GM21576 (cell line): Measurements from ENCODE around the gene CHST2.
A peak's percentile ranks its signal among the peaks of the same experiment; 100 is the strongest.

ENCODE experiments used
- ATAC-seq: cut with Tn5 transposase; IDR thresholded peaks from one replicate; pipeline ENCODE4 v1.9.1; 2021; ENCODE audit warnings: mild to moderate bottlenecking, moderate library complexity; ENCODE audit not compliant: unreplicated experiment

The CHST2 gene

DNA sequence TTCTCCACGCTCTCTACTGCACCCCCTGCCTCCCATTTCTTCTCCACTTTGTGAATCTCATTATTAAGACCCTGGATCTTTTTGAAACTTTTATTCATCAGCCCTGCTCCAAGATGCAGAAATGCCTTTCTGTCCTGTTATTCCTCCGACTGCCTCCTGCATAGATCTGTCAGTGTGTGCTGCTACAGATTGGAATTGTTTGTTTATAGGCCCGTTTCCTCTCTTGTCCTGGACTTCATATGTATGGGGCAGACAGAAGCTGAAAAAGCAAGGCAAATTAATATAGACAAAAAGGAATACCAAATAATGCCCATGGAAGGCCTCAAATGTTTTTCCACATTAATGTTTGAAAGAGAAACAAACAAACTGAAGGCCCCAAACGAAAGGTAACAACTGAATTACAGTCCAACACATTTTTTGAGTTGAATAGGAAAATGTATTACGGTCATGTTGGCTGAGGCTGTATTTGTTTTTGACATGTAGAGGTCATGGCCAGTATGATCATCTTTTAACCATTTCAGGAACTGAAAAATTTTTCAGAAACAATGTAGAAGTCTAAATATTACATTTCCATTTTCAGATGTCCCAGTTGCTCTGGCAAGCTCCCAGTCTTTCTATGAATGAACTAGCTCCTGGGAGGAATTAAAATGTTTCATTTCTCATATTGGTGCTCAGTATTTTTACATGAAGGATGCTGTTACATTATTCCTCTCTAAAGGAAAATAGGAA is 8.8 kb downstream of the CHST2 start:
- ATAC-seq: no peak

- ATAC-seq: no peak
Observed at GRCh38 chr3:143132246-143132980, 12.8 kb downstream of the CHST2 start.

DNA sequence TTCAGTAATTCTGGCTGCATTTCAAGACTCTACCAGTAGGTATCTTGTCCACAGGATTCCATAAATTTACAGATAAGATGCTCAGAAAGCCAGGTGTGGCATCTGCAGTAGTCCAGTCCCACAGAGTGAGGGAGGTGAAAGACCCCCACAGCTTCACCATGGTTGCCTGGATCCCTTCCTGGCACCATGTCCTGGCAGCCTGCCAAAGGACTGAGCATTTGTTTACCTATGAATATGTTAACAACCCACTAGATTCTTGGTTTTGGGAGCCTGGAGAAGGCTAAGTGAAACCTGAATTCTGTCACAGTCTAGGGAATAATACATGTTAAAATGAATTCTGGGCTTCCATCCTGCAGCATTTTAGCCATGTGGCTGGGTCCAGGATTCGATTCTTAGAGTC is 14.9 kb downstream of the CHST2 start:
- no peak for ATAC-seq

- no peak for ATAC-seq
Observed at GRCh38 chr3:143135150-143135549, 15.6 kb downstream of the CHST2 start.

DNA sequence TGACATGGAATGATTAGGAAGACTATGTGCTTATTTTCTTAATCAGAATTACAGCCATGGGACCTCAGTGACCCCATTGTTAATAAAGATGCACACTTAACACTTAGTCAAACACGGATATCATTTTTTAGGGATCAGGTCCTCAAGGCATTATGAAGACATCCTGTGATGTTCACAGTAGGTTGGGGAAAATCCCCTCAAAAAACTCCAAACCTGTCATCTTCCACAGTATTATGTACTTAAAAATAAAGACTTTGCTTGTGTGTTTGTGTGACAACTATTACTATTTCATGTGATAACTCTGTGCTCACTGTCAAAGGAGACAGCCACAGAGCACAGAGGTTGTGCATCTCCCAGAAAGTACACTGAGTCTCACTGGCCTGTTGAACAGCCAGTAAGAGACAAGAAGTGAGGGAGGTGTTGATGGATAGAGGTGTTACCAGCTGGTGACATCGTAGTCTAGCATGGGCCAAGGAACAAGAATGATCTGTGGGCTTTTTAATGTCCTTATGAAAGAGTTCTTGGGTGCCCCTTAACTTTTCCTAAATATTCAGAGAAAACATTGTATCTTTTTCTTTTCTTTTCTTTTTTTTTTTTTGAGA is 18.0 kb downstream of the CHST2 start:
- no peak for ATAC-seq

DNA sequence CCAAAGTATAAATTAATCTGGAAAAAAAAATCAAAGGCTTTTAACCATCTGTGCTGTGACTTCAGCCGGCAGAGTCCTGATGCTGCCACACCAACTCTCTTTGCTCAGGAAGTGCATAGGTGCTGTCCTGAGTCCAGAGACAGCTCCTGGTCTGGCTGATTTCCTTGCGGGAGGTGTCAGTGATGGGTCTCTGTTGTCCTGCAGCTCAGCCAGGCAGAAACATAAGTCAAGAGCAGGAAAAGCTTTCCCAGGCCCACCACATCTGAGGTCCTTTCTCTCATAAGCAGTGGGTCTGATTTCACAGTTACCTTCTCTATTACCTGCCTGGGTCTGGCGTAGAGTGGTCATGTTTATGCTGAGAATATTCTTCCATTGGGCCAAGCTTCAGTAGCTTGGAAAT is 19.4 kb downstream of the CHST2 start:
- no peak for ATAC-seq

DNA sequence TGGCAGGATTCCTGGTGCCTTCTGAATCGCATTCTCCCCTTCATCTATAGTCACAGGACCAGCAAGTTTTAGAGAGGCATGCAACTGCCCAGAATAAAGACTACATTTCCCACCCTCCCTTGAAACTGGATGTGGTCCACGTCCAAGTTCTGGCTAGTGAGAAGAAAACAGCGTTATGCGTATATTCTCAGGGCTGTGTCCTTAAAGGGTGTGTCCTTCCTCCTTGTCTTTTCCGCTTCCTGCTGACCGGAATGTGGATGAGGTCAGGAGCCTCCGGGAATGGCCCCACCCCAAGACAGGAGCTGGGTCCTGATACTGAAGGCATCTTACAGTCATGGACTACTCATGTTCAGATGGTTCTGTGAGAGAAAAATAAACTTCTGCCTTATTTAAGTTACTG is 20.2 kb downstream of the CHST2 start:
- ATAC-seq: no peak

DNA sequence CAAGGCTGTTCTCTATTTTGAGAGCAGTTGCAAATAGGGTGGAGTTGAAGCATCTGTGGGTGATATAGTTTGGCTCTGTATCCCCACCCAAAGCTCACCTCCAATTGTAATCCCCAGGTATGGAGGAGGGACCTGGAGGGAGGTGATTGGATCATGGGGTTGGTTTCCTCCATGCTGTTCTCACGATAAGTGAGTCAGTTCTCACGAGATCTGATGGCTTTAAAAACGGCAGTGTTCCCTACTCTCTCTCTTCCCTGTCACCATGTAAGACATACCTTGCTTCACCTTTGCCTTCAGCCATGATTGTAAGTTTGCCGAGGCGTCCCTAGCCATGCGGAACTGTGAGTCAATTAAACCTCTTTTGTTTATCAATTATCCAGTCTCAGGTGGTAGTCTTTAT is 21.0 kb downstream of the CHST2 start:
- no peak for ATAC-seq

- no peak for ATAC-seq
Observed at GRCh38 chr3:143142354-143142753, 22.8 kb downstream of the CHST2 start.

DNA sequence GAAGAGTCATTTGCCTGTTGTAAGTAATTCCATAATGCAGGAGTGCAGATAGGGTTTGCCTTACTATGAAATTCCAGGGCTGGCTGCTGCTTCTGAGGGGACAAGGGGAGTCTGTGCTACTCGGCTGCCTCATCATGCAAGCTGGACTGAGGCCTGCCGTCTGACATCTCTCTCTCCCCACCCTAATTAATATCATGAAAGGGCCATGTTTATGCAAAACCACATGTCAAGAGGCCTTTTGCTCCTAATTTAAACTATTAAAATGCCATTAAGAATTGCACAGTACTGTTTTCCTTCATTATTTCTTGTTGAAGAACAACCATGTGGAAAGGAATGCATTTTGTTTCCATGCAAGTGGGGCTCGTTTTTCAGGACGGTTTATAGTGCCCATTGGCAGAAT is 26.3 kb downstream of the CHST2 start:
- ATAC-seq: no peak

DNA sequence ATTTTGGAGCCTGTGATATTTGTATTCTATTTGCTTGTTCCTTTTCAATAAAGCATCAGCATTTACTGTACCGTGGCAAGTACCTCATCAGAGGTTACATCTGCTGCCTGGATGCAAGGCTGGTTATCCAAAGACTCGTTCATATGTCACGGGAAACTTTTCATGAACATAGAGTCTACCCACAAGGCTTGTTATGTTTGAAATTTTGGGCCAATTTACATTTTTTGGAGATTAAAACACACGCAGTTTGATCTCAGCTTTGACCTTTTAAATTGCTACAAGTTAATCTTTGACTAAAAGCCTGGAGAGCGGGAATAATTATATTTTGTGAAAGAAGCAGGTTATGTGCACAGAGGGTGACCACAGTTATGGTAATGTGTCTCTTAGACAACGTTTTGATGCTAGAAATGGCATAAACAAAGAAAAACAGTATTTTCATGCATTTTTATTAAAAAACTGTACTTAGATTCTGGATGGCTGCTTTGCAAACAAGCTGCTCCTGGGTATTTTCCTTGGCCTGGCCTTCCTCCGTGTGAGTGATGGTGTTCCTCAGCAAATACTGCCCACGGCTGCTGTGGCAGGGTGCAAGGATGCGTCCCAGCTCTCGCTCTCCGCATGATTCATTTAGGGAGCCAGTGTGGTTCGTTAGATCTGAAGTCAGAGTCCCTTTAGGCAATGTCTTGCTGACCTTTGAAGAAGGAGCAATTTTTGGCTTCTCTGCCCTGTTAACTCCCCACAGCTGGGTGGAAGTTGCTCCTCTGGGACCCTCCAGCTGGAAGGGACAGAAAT is 27.1 kb downstream of the CHST2 start:
- no peak for ATAC-seq

GRCh38 chr3:143147707-143148106 is 28.1 kb downstream of the CHST2 start:
- no peak for ATAC-seq

- ATAC-seq: no peak
Observed at GRCh38 chr3:143150071-143150470, 30.5 kb downstream of the CHST2 start.

GRCh38 chr3:143151004-143151731 is 31.6 kb downstream of the CHST2 start:
- ATAC-seq: no peak

GRCh38 chr3:143152043-143152442 is 32.5 kb downstream of the CHST2 start:
- no peak for ATAC-seq

GRCh38 chr3:143155756-143156155 is 36.2 kb downstream of the CHST2 start:
- ATAC-seq: no peak

DNA sequence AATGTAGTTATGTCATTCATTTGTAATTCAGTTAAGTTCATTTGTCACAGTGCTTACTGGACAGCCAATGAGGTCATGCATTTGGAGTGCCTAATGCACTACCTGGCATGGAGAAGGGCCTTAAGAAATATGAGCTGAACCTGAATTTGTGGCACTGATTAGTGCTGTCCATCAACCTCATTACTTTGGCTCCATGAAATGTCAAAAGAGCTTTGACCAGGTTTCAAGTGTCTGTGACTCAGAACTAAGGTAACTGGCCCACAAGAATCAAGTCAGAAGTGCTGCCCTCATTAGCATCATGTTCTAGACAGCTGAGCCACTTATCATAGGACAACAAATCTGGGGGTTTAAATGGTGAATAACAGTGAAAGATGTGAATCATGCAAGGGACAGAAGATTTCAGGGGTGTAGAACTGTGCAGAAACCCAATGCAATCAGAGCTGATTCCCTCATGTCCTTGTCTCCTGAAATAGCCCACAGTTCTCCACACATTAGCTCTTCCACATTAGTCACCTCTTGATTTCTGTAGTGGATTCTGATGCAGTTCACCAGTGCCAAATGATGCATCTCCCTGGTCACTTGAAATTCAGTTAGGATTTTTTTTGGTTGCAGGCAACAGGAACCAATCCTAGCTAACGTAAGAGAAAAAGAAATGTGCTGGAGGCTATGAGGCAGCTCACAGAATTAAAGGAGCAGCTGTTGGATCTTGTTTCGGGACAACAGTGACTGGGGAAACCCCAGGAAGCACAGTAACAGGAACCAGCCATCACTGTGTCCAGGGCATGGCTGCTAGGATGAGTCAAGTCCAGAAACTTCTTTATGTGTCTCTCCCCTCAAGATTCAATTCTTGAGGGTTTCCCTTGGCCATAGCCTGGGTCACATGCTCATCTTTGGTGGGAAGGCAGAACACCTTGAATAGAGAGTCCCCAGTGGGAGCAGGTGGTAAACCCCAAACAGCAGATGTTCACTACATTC is 38.7 kb downstream of the CHST2 start:
- peak; percentile 72 for ATAC-seq

GRCh38 chr3:143160437-143160836 is 40.9 kb downstream of the CHST2 start:
- ATAC-seq: no peak

DNA sequence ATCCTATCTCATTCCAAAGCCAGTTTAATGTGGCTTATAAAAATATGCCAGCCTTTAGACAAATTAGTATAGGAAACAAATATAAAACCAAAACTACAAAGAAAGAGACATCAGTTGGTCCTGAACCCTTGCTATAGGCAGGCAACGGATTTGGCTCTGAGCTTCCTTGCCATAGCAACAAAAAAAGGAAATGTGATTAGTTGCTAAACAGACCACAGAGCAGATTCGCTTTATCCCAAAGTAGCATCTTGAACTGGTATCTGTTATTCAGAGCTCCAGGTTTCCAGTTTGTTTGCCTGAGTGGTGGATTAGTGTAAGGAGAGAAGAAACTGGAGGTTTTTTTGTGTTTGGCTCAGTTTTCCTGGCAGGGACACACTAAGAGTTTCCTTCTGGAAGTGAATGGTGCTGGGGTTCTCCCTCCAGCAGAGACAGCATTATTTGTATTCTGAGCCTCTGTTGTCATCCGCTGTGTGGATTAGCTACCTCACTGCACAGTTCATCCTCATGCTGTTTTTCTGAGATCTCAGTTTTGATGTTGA is 44.1 kb downstream of the CHST2 start:
- ATAC-seq: no peak
